Astrocyte of the cerebellum (primary cell): ENCODE measurements around the gene KHSRP.
"Not testable (repeated sequence)": the region's sequence is repeated elsewhere in the genome, so short reads cannot be mapped to it uniquely, and the experiment has no call there.

ENCODE experiments used
- DNase-seq: peaks from one replicate; pipeline ENCODE4 v3.0.0-alpha.2; 2011; ENCODE audit warnings: low read depth
- H3K4me3 ChIP-seq: 2 replicates; pipeline ENCODE4 v1.5.1; 2011; ENCODE audit warnings: mild to moderate bottlenecking, low read depth, low read length, moderate library complexity
- CTCF ChIP-seq: IDR thresholded peaks from 2 replicates; pipeline ENCODE4 v1.5.1; 2012; ENCODE audit warnings: low read length, low read depth, moderate library complexity, mild to moderate bottlenecking; ENCODE audit errors: missing control alignments
- in situ Hi-C: cut with HindIII; loops from 2 replicates; pipeline ENCODE4 v1.10.0; 2017; ENCODE audit warnings: low sequenced_read_pairs

KHSRP gene

DNA sequence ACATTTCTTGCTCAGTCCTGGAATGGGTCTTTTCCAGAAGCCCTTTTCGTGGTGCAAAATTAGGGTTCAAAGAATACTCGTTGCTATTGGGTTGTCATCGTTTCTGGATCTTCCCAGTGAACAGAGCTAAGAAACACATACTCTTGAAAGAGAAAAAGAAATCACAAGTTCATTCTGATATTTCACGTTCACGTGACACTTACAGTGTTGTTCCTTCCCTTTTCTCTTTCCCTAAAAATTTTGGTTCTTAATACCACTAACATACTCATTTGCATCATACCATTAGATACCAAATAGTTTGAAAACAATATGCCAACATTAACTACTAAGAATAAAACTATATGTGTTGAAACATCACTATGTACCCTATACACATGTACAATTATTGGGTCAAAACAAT is 18.2 kb downstream of the KHSRP start:
- TF ChIP-seq CTCF: no peak
- no peak overlapping the region for H3K4me3 ChIP-seq
- DNase-seq: no peak
- in situ Hi-C loops: no loop called here

GRCh38 chr19:6402837-6403608 is 21.6 kb downstream of the KHSRP start:
- no peak for TF ChIP-seq CTCF
- DNase-seq: peak; percentile 46
- in situ Hi-C loops: no loop called here
- H3K4me3 ChIP-seq: no peak overlapping the region

GRCh38 chr19:6402058-6402457 is 22.6 kb downstream of the KHSRP start:
- H3K4me3 ChIP-seq: no peak overlapping the region
- TF ChIP-seq CTCF: no peak
- no peak for DNase-seq
- in situ Hi-C loops: no loop called here

DNA sequence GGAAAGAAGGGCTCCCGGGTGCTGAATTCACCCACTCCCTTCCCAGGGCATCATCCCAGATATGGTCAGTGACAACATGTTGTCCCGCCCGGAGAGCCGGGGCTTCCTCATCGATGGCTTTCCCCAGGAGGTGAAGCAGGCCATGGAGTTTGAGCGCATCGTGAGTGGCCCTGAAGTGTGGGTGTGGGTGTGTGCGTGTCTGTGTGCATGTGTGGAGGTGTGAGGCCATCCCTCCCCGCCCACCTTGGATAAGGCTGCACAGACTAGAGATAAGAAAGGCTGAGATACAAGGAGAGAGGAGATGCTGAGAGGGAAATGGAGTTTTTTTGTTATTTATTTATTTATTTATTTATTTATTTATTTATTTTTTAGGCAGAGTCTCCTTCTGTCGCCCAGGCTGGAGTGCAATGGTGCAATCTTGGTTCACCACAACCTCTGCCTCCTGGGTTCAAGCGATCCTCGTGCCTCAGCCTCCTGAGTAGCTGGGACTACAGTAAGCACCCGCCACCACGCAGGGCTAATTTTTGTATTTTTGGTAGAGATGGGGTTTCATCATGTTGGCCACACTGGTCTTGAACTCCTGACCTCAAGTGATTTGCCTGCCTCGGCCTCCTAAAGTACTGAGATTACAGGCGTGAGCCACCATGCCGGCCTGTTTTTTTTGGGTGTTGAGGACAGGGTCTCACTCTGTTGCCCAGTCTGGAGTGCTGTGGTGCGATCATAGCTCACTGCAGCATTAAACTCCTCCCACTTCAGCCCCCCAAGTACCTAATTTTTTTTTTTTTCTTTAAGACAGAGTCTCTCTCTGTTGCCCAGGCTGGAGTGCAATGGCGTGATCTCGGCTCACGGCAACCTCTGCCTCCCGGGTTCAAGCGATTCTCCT is 24.3 kb downstream of the KHSRP start:
- H3K4me3 ChIP-seq, DNase-seq, in situ Hi-C loops: not testable (repeated sequence)

DNA sequence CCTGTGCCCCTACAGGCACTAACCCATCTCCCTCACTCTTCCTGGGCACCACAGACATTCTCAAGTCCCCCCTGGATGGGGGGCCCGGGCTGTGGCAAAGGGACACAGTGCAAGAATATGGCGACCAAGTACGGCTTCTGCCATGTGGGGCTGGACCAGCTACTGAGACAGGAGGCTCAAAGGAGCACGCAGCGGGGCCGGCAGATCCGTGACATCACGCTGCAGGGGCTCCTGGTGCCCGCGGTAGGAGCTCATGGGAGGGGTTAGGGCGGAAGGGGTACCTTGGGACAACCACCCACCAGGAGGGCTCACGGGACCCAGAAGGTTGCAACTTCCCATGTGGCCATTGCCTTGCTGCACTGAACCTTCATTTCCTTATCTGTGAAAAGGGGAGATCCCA is 28.3 kb downstream of the KHSRP start:
- in situ Hi-C loops: no loop called here
- TF ChIP-seq CTCF: no peak
- DNase-seq: no peak

GRCh38 chr19:6394831-6395230 is 29.8 kb downstream of the KHSRP start:
- no peak for TF ChIP-seq CTCF

More for the DNA sequence above, 28.3 kb downstream of the KHSRP start:
- no peak overlapping the region for H3K4me3 ChIP-seq

DNA sequence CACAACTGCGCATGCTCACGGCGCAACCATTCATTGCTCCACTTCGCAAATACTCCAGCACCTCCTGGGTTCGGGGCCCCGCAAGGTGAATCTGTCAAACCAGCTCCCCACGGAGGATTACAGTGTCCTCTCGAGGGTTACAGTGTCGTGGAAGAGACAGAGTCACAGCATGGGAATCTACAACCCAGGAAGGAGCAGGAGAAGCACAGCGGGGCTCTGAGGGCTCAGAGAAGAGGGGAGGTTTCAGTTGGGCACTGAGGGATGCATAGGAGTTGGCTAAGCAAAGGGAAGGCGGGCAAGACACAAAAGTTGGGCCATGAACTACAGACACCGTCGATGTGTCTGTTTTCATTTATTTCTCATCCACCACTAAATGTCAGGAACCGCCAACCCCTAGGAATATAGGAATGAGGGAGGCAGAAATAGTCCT is 30.6 kb downstream of the KHSRP start:
- no peak for DNase-seq

More at GRCh38 chr19:6394831-6395230, 29.8 kb downstream of the KHSRP start:
- in situ Hi-C loops: no loop called here
- no peak for DNase-seq
- no peak overlapping the region for H3K4me3 ChIP-seq

More for the DNA sequence above, 30.6 kb downstream of the KHSRP start:
- in situ Hi-C loops: no loop called here
- no peak for TF ChIP-seq CTCF
- peak overlapping the region; percentile 79 for H3K4me3 ChIP-seq
